Heart left ventricle (tissue), 13 donors: ENCODE measurements around the gene ANAPC1.

Experiments used
- CTCF ChIP-seq, 12 donors: fragments of 200-600 bp; sonication (generic) in 4 of 12; IDR thresholded peaks; one replicate each; pipeline versions ENCODE4 v1.5.0 to v1.8.0; 2018 to 2022; ENCODE audit warnings: antibody characterized with exemption in 12 of 12, mild to moderate bottlenecking in 5 of 12
- POLR2A ChIP-seq, 2 donors: fragments of 450-650 bp; IDR thresholded peaks; one replicate each; pipeline ENCODE4 v1.6.1; 2017; ENCODE audit warnings: antibody characterized with exemption in 2 of 2, mild to moderate bottlenecking in 2 of 2, moderate library complexity in 2 of 2
- donor health status: ischemic (EF 13 %, LVEDD 7.1; RV severe dilation, severe dysfunction).
- donor health status: DM: no; HTN: yes; CAD: no.
- donor health status: DM: no; HTN: no; CAD: no.
- donor health status: ischemic (EF 25% LVEDD 6.9; RV normal size, moderate dysfunction).
- donor health status: ischemic (EF 25% LVEDD 5.7; RV mildly dilated, moderate dysfunction).
- donor health status: ischemic (EF 35%, LVEDD 5.7; RV mildly dilated, moderate dysfunction).
- donor health status: nonischemic (EF 11% LVEDD 7.7; RV severe dilation, severe dysfunction).
- donor health status: DM: yes; HTN: yes; CAD: no.
- donor health status: PGD.
- donor health status: ischemic (EF 29% LVEDD 5.4; RV normal size, mild dysfunction).
- donor health status: nonischemic (EF 23%, LVEDD 6.1; RV moderate dilation, normal function).

GRCh38 chr2:111897924-111898702 is 14.1 kb upstream of the ANAPC1 start, which contains the start of gene MERTK:
- peak in 1 of 2 donors; percentile 65 for TF ChIP-seq POLR2A (IDR thresholded peaks at IDR 0.05)
- TF ChIP-seq CTCF (IDR thresholded peaks at IDR 0.05) = peak; percentile 32 to 86 (median 67)
